HG03135 (cell line): Measurements from ENCODE around the gene TTC5.
"Not testable (repeated sequence)": the region's sequence is repeated elsewhere in the genome, so short reads cannot be mapped to it uniquely, and the experiment has no call there.

ENCODE experiments used
- ATAC-seq: cut with Tn5 transposase; IDR thresholded peaks from one replicate; pipeline ENCODE4 v1.9.1; 2021; ENCODE audit warnings: mild to moderate bottlenecking, moderate library complexity; ENCODE audit not compliant: unreplicated experiment

Gene TTC5

GRCh38 chr14:20314026-20314425 is 8.3 kb upstream of the TTC5 start:
- no peak for ATAC-seq

- ATAC-seq: no peak
Measured at GRCh38 chr14:20306079-20306423, 300 bp upstream of the TTC5 start.

- no peak for ATAC-seq
Measured at GRCh38 chr14:20302042-20302755, 3.6 kb downstream of the TTC5 start.

- ATAC-seq: peak; percentile 84
Measured at GRCh38 chr14:20295067-20295466, 10.7 kb downstream of the TTC5 start.

- no peak for ATAC-seq
Measured at GRCh38 chr14:20294636-20295035, 11.1 kb downstream of the TTC5 start.

- not testable (repeated sequence) for ATAC-seq
Measured at GRCh38 chr14:20281998-20282397, 23.8 kb downstream of the TTC5 start.

GRCh38 chr14:20280265-20280664 is 25.5 kb downstream of the TTC5 start:
- ATAC-seq: not testable (repeated sequence)

- ATAC-seq: no peak
Measured at GRCh38 chr14:20278414-20278813, 27.3 kb downstream of the TTC5 start.

GRCh38 chr14:20277409-20277808 is 28.3 kb downstream of the TTC5 start:
- no peak for ATAC-seq

- no peak for ATAC-seq
Measured at GRCh38 chr14:20274062-20274461, 31.7 kb downstream of the TTC5 start.

- ATAC-seq: not testable (repeated sequence)
Measured at GRCh38 chr14:20264361-20264760, 41.4 kb downstream of the TTC5 start.

GRCh38 chr14:20262642-20263128 is 43.1 kb downstream of the TTC5 start:
- no peak for ATAC-seq

- ATAC-seq: no peak
Measured at GRCh38 chr14:20247646-20248246, 58.0 kb downstream of the TTC5 start.
